Esophagus muscularis mucosa (tissue), 4 donors: ENCODE results near the gene CNPY4. TPM values are rescaled to one million over a fixed set of nuclear protein-coding genes. Genes with fewer than 3 reads are reported as not detected.

Experiments
- DNase-seq: peaks from one replicate; pipeline ENCODE4 v3.0.0-alpha.2; 2017; ENCODE audit errors: extremely low spot score
- H3K27ac ChIP-seq, 4 donors: fragments of 200-600 bp; sonication (generic); replicated peaks in 1 of 4; 1 replicate in 3 of 4; 2 replicates in 1 of 4; pipeline ENCODE4 v1.5.1; 2016 to 2019; ENCODE audit warnings: mild to moderate bottlenecking in 1 of 4
- H3K27me3 ChIP-seq, 4 donors: fragments of 200-600 bp; sonication (generic); one replicate each; pipeline versions ENCODE4 v1.5.1 to v1.6.0; 2016 to 2019
- H3K36me3 ChIP-seq, 4 donors: fragments of 200-600 bp; sonication (generic); one replicate each; pipeline ENCODE4 v1.5.1; 2016 to 2019
- H3K4me1 ChIP-seq, 4 donors: fragments of 200-600 bp; sonication (generic); one replicate each; pipeline ENCODE4 v1.5.1; 2016 to 2019
- H3K4me3 ChIP-seq, 4 donors: fragments of 200-600 bp; sonication (generic); 1 replicate in 2 of 4; 2 replicates in 2 of 4; pipeline ENCODE4 v1.5.1; 2016 to 2019; ENCODE audit warnings: mild to moderate bottlenecking in 4 of 4, moderate library complexity in 1 of 4
- H3K9me3 ChIP-seq, 4 donors: fragments of 200-600 bp; sonication (generic); 1 replicate in 3 of 4; 2 replicates in 1 of 4; pipeline ENCODE4 v1.5.1; 2016 to 2019
- CTCF ChIP-seq, 3 experiments: fragments of 200-600 bp in 2 of 3; fragments of 450-650 bp in 1 of 3; sonication (generic) in 2 of 3; IDR thresholded peaks; one replicate each; pipeline ENCODE4 v1.5.1; 2017 to 2019; ENCODE audit warnings: antibody characterized with exemption in 3 of 3, mild to moderate bottlenecking in 2 of 3, moderate library complexity in 1 of 3
- EP300 ChIP-seq: sonication (generic); formaldehyde crosslinking; IDR thresholded peaks from one replicate; pipeline ENCODE4 v1.6.1; 2017; ENCODE audit warnings: antibody characterized with exemption
- POLR2A ChIP-seq: fragments of 450-650 bp; IDR thresholded peaks from one replicate; pipeline ENCODE4 v1.6.1; 2017; ENCODE audit warnings: antibody characterized with exemption, moderate library complexity, mild to moderate bottlenecking, low read depth
- POLR2AphosphoS5 ChIP-seq, 2 donors: sonication (generic); formaldehyde crosslinking; IDR thresholded peaks; one replicate each; pipeline ENCODE4 v1.6.1; 2017; ENCODE audit warnings: antibody characterized with exemption in 2 of 2
- WGBS: methylation state at CpG from one replicate; pipeline ENCODE4 v1.1.5; 2018; 5-methylcytosine and 5-hydroxymethylcytosine counted together
- intact Hi-C: fragments of 100-400 bp; cut with DNase I; formaldehyde crosslinking; loops from one replicate; pipeline ENCODE4 v1.15.1; 2023
- total RNA-seq, 4 donors: library from RNA; depleted of rRNA; stranded (reverse); fragments of >200 nt; gene quantifications; one replicate each; pipeline versions ENCODE4 v1.1.0 to v1.2.1, GENCODE V29; 2016

CNPY4 gene
- total RNA-seq, 4 donors from 2014 or later = 8.3 to 16.2 (median 13.3) TPM

GRCh38 chr7:100111156-100111555 lies 8.3 kb upstream of the CNPY4 start:
- Histone ChIP-seq H3K36me3 (peaks cover 38 to 89% (median 81%) of the 10 kb centered on the region in 4 donors), H3K4me1 (no peaks in the 10 kb centered on the region)
- WGBS = 93% methylated on average over 6 of the region's 7 CpGs

GRCh38 chr7:100111914-100112313 lies 7.5 kb upstream of the CNPY4 start:
- Histone ChIP-seq H3K36me3 (peaks cover 30 to 82% (median 74%) of the 10 kb centered on the region in 4 donors), H3K4me3 (no peak overlapping the region), H3K4me1 (no peaks in the 10 kb centered on the region), H3K27me3 (no peaks in the 10 kb centered on the region), H3K9me3 (no peaks in the 10 kb centered on the region), H3K27ac (no peak overlapping the region)
- TF ChIP-seq EP300 (no peak), POLR2AphosphoS5 (IDR thresholded peaks at IDR 0.05) (no peak), CTCF (IDR thresholded peaks at IDR 0.05) (no peak), POLR2A (no peak)
- intact Hi-C loops = no loop called here
- 78% methylated on average over 7 of the region's 13 CpGs for WGBS
- no peak for DNase-seq

More at GRCh38 chr7:100111156-100111555, 8.3 kb upstream of the CNPY4 start:
- no peak for TF ChIP-seq EP300
- TF ChIP-seq POLR2AphosphoS5 (IDR thresholded peaks at IDR 0.05) = no peak
- intact Hi-C loops = no loop called here
- H3K9me3 ChIP-seq = no peaks in the 10 kb centered on the region
- H3K4me3 ChIP-seq = no peak overlapping the region
- H3K27me3 ChIP-seq = no peaks in the 10 kb centered on the region
- no peak for DNase-seq
- no peak overlapping the region for H3K27ac ChIP-seq

- no peak for DNase-seq
- intact Hi-C loops = no loop called here
- H3K4me3 ChIP-seq = no peak overlapping the region
- peaks cover 8 to 18% (median 14%) of the 10 kb centered on the region in 4 donors for H3K4me1 ChIP-seq
- peaks cover 15 to 51% (median 43%) of the 10 kb centered on the region in 4 donors for H3K36me3 ChIP-seq
- H3K27ac ChIP-seq = no peak overlapping the region
- H3K9me3 ChIP-seq = no peaks in the 10 kb centered on the region
- 82% methylated on average over 7 of the region's 7 CpGs for WGBS
- no peaks in the 10 kb centered on the region for H3K27me3 ChIP-seq
- TF ChIP-seq CTCF (IDR thresholded peaks at IDR 0.05) (no peak), EP300 (no peak), POLR2A (no peak), POLR2AphosphoS5 (IDR thresholded peaks at IDR 0.05) (no peak)
Measured at GRCh38 chr7:100115026-100115425, 4.4 kb upstream of the CNPY4 start.

GRCh38 chr7:100118388-100119071 lies 904 bp upstream of the CNPY4 start:
- intact Hi-C loops = loop anchor here (2.0 kb wide), 1 partner anchor 16 kb away; no protein-coding TSS in a partner anchor
- TF ChIP-seq POLR2A (no peak), POLR2AphosphoS5 (IDR thresholded peaks at IDR 0.05) (no peak), CTCF (IDR thresholded peaks at IDR 0.05) (no peak), EP300 (no peak)
- H3K4me3 ChIP-seq = peak overlapping the region; percentile 68 to 87 (median 76)
- WGBS = 17% methylated on average over 18 of the region's 18 CpGs
- no peaks in the 10 kb centered on the region for H3K9me3 ChIP-seq
- H3K36me3 ChIP-seq = peaks cover 0 to 31% (median 13%) of the 10 kb centered on the region in 4 donors
- peak overlapping the region; percentile 76 to 87 (median 85) for H3K27ac ChIP-seq
- H3K27me3 ChIP-seq = no peaks in the 10 kb centered on the region
- DNase-seq = no peak
- peaks cover 16 to 33% (median 23%) of the 10 kb centered on the region in 4 donors for H3K4me1 ChIP-seq

- Histone ChIP-seq H3K4me3 (peak overlapping the region; percentile 68 to 87 (median 76)), H3K9me3 (no peaks in the 10 kb centered on the region), H3K36me3 (peaks cover 0 to 30% (median 12%) of the 10 kb centered on the region in 4 donors), H3K4me1 (peaks cover 16 to 33% (median 26%) of the 10 kb centered on the region in 4 donors), H3K27ac (peak overlapping the region; percentile 76 to 87 (median 85)), H3K27me3 (no peaks in the 10 kb centered on the region)
- intact Hi-C loops = loop anchor here (2.0 kb wide), 1 partner anchor 17 kb away; no protein-coding TSS in a partner anchor
- TF ChIP-seq POLR2AphosphoS5 (IDR thresholded peaks at IDR 0.05) (peak in 1 of 2 donors; percentile 41), EP300 (no peak)
- WGBS = 11% methylated on average over 19 of the region's 19 CpGs
- peak; percentile 96 for DNase-seq
Measured at GRCh38 chr7:100119970-100120732, 717 bp downstream of the CNPY4 start.
